CD1c-positive myeloid dendritic cell (primary cell): ENCODE results near the gene MORN3.
"Not testable (repeated sequence)": the region's sequence is repeated elsewhere in the genome, so short reads cannot be mapped to it uniquely, and the experiment has no call there.

Experiments used
- DNase-seq: peaks from one replicate; pipeline ENCODE4 v3.0.0-alpha.2; 2016; ENCODE audit errors: extremely low spot score

The MORN3 gene

DNA sequence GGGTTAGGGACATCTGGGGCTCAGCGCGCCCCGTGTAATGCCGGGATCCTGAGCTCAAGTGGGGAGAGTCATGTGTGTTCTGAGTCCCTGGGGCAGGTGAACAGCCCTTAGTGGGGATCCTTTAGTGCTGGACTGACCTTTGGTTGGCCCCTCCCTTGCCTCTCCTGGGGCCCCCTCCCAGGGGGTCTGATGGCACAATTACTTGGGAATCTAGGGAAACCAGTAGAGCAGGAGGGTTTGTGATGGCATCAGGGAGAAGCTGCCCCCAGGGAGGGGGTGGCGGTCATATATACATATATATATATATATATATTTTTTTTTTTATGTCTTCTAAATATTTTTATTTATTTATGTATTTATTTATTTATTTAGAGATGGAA lies at the start of gene MORN3:
Gene MORN3 (minus strand): TSS at position 134 of the 380 bp plus-strand sequence. CDS start 171 bp downstream, outside the sequence.
- DNase-seq = no peak

DNA sequence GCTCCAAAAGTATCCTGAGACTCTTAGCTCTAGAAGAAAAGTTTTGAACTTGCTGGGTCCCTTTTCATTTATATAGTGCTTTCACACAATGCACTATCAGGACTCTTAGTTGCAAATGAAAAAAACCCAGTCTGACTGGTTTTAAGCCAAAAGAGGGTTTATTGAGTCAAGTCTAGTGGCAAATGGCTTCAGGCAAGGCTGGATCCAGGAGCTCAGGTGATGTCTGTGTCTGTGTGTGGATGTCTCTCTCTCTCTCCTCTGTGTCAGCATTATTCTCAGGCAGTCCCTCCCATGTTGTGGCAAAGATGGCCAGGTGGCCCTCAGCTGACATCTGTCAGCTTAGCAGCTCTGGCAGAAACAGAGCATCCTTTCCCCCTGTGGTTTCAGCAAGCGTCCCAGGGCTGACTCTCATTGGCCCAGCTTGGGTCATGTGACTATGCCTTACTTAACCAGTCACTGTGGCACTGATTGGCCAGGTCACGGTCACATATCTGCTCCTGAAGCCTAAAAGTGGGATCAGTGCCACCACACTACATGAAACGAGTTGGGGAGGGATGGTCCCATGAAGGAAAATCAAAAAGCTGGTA lies 49.3 kb upstream of the MORN3 start:
- no peak for DNase-seq

GRCh38 chr12:121717041-121717699 lies 47.7 kb upstream of the MORN3 start:
- DNase-seq = no peak

DNA sequence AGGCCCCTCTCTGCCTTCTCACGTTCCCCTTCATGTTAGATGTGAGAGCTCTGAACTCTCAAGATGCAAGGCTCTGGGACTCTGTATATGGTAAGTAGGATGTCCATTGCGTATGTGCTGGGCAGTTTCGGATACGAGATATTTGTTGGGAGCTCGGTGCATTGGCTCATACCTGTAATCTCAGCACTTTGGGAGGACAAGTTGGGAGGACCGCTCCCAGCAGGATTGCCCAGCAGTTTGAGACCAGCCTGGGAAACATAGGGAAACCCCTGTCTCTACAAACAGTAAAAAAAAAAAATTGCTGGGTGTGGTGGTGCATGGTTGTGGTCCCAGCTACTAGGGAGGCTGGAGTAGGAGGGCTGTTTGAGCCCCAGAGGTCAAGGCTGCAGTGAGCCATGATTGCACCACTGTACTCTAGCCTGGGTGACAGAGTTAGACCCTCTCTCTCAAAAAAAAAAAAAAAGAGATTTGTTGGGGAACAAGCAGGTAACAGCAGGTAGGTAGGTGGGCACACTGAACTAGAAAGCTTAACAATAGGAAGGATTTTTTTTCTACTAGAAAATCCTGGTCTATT lies 46.5 kb upstream of the MORN3 start:
- DNase-seq = no peak

DNA sequence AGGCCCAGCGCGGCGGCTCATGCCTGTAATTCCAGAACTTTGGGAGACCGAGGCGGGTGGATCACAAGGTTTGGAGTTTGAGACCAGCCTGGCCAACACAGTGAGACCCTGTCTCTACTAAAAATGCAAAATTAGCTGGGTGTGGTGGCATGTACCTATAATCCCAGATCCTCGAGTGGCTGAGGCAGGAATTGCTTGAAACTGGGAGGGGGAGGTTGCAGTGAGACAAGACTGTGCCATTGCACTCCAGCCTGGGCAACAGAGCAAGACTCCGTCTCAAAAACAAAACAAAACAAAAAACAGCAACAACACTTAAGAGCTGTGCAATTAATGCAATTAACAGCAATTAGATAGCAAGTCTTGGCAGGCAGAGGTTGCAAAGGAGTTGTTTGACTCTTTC lies 45.6 kb upstream of the MORN3 start:
- DNase-seq = not testable (repeated sequence)

- DNase-seq = peak; percentile 13
These were observed 44.3 kb upstream of the MORN3 start for GRCh38 chr12:121713793-121714192.

DNA sequence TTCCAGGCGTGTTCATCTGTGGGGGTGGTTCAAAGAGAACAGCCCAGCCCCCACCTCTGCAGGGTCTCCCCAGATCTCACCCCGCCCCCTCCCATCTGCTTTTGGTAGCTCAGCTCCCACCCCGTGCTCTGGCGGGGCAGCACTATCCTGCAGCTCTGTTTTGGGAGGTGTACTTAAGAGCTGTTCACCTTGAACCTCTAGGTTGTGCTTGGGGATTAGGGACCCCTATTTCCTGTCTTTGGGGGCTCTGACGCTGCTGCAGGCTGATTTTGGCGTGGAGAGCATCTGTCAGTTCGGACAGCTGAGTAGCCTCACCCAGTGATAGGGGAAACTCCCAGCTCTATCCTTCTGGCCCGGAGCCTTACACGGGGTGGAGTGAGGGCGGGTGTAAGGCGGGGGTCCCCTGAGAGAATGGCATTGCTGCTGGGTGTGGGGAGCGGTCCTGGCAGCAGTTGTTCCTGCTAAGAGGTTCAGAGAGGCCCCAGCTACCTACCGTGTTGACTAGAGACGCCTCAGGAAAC lies 43.9 kb upstream of the MORN3 start:
- DNase-seq = no peak

- peak; percentile 94 for DNase-seq
These were observed 43.2 kb upstream of the MORN3 start, which contains the start of gene TMEM120B for GRCh38 chr12:121712461-121713256. Gene TMEM120B, plus strand, starts transcription at chr12:121712752. Its CDS starts 144 bp downstream, at chr12:121712896.

DNA sequence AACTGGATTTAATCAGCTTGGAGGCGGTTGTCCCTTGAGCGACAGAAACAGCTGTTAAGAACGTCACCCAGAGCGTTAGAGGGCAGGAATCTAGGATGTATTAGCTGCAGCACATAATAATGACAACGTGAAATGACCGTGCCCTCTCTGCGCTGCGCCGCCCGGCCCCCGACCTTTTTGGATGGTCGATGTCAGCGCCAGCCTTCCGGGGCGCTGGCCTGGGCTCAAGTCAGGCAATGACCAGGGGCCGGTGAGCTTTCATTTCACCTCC lies 42.7 kb upstream of the MORN3 start:
- peak; percentile 48 for DNase-seq

- peak; percentile 20 for DNase-seq
These were observed 42.1 kb upstream of the MORN3 start for GRCh38 chr12:121711361-121712189.

DNA sequence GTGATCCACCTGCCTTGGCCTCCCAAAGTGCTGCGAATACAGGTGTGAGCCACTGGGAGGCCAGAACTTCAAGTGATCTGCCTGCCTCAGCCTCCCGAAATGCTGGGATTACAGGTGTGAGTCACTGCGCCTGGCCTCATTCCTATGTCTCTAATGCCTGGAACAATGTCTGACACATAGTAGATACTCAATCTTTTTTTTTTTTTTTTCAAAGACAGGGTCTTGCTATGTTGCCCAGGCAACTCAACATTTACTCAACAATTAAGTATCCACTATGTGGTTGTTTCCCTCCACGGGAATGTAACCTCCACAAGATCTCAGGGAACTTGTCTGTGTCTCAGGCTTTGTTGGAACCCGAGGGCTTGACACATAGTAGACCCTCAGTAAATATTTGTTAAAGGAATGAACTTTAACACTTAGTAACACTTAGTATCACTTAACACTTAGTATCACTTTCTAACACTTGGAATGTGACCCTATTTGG lies 40.1 kb upstream of the MORN3 start:
- DNase-seq = no peak

DNA sequence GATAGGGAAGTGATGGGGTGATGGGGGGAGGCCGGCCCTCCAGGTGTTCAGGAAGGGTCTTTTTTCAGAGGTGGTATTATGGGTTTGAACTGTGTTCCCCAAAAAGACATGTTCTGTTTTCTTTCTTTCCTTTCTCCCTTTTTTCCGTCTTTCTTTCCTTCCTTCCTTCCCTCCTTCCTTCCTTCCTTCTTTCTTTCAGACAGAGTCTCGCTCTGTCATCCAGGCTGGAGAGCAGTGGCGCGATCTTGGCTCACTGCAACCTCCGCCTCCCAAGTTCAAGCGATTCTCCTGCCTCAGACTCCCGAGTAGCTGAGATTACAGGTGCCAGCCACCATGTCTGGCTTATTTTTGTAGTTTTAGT lies 39.6 kb upstream of the MORN3 start:
- not testable (repeated sequence) for DNase-seq

- DNase-seq = no peak
These were observed 39.0 kb upstream of the MORN3 start for GRCh38 chr12:121708313-121709063.

DNA sequence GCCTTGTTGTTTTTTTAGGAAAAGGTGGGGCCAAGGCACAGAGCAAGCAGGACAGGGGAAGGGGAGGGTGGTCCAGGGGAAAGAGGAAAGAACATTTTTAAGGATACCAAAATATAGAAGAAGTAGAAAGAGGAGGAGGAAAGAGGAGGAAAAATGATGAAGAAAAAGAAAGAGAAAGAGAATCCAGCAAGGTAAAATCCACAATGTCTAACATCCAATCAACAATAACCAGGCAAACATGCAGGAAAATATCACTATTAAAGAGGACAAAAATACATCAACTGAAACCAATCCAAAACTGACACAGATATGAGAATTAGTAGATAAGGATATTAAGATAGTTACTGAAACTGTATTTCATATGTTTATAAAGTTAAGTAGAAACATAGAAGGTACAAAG lies 36.1 kb upstream of the MORN3 start:
- DNase-seq = no peak

GRCh38 chr12:121702944-121703343 lies 33.5 kb upstream of the MORN3 start:
- DNase-seq = no peak

- DNase-seq = no peak
These were observed 32.3 kb upstream of the MORN3 start for GRCh38 chr12:121701667-121702277.

- not testable (repeated sequence) for DNase-seq
These were observed 28.4 kb upstream of the MORN3 start for GRCh38 chr12:121697861-121698260.

DNA sequence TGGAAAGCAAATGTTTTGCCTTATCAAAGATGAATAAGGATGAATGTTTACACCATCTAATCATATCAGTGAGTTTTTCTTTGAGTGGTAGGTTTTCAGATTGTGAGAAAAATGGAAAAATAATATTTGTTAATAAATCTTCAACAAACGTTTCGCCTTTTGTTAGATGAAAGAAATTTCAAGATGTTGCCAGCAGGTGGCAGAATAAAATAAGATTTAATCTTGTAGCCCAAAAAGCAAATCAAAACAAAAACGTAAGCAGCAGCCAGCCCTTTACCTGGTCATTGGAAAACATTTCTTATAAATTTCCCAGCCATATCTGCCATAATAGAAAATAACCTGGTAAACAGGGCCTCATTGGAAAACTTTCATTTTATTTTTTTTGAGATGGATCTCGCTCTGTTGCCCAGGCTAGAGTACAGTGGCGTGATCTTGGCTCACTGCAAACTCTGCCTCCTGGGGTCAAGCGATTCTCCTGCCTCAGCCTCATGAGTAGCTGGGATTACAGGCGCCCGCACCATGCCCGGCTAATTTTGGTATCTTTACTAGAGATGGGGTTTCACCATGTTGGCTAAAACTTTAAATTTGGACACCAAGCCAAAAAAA lies 27.7 kb upstream of the MORN3 start:
- DNase-seq = peak; percentile 80

GRCh38 chr12:121693155-121693687 lies 23.8 kb upstream of the MORN3 start:
- DNase-seq = no peak

GRCh38 chr12:121692744-121693143 lies 23.3 kb upstream of the MORN3 start:
- DNase-seq = not testable (repeated sequence)
